Astrocyte (in vitro differentiated cells and primary cell): ENCODE results near the gene ALDH1L1.

Experiments
- CTCF ChIP-seq: IDR thresholded peaks from 2 replicates; pipeline ENCODE4 v1.5.1; 2011; ENCODE audit warnings: low read depth, mild to moderate bottlenecking, inconsistent platforms, low read length, moderate library complexity; ENCODE audit not compliant: insufficient read depth
- EZH2 ChIP-seq: IDR thresholded peaks from 2 replicates; pipeline ENCODE4 v1.6.1; 2012; ENCODE audit warnings: mild to moderate bottlenecking, low read length, inconsistent platforms; ENCODE audit not compliant: insufficient read depth

- TF ChIP-seq CTCF (no peak), EZH2 (no peak)
Measured at GRCh38 chr3:126056088-126056487, 124.3 kb downstream of the ALDH1L1 start.
